ENCODE results near the gene MYCBPAP. TPM values are rescaled to one million over a fixed set of nuclear protein-coding genes. Genes with fewer than 3 reads are reported as not detected.

MYCBPAP gene
- total RNA-seq, 2 donors from 2014 or later: 0.56 to 2.8 TPM

DNA sequence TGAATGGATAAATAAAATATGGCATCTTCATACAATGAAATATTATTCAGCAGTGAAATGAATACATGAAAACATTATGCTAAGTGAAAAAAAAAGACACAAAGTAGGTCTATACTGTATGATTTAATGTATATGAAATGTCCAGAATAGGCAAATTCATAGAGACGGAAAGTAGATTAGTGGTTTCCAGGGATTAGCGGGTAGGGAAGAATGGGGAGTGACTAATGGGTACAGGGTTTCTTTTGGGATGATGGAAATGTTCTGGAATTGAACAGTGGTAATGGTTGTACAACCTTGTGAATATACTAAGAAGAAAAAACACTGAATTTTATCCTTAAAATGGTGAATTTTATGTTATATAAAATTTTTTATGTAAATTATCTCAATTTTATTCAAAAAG is 8.5 kb upstream of the MYCBPAP start:
- Histone ChIP-seq H3K36me3 (no peaks in the 10 kb centered on the region), H3K4me1 (no peaks in the 10 kb centered on the region), H3K27me3 (no peaks in the 10 kb centered on the region), H3K4me3 (no peak overlapping the region), H3K9me3 (no peaks in the 10 kb centered on the region), H3K27ac (no peak overlapping the region), H3K9ac (ENCODE audit: low read depth in 2 of 2, low read length in 2 of 2) (no peak overlapping the region)
- no peak for DNase-seq
- TF ChIP-seq, protein P1, sequence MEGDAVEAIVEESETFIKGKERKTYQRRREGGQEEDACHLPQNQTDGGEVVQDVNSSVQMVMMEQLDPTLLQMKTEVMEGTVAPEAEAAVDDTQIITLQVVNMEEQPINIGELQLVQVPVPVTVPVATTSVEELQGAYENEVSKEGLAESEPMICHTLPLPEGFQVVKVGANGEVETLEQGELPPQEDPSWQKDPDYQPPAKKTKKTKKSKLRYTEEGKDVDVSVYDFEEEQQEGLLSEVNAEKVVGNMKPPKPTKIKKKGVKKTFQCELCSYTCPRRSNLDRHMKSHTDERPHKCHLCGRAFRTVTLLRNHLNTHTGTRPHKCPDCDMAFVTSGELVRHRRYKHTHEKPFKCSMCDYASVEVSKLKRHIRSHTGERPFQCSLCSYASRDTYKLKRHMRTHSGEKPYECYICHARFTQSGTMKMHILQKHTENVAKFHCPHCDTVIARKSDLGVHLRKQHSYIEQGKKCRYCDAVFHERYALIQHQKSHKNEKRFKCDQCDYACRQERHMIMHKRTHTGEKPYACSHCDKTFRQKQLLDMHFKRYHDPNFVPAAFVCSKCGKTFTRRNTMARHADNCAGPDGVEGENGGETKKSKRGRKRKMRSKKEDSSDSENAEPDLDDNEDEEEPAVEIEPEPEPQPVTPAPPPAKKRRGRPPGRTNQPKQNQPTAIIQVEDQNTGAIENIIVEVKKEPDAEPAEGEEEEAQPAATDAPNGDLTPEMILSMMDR (IDR thresholded peaks at IDR 0.05): no peak
- intact Hi-C loops (cut with DNase I): no loop called here

DNA sequence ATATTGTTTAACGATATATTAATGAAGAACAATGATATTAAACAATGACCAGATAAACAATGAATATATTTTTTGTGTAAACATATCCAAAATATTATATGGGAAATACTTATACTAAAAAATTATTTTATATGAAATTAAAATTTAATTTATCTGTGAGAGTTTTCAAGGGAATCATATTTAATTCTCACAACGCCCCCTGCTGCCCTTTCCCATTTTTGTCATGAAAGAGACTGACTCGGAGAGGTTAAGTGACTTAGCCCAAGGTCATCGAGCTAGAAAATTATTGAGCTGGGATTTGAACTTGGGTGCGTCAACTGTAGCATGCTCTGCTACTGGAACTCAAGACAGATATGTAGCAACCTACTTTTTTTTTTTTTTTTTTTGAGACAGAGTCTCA is 7.2 kb upstream of the MYCBPAP start:
- H3K36me3 ChIP-seq: no peaks in the 10 kb centered on the region
- no peak overlapping the region for H3K4me3 ChIP-seq
- H3K27ac ChIP-seq: no peak overlapping the region
- H3K27me3 ChIP-seq: no peaks in the 10 kb centered on the region
- DNase-seq: peak; percentile 70
- no peak overlapping the region for H3K9ac ChIP-seq (ENCODE audit: low read depth in 2 of 2, low read length in 2 of 2)
- intact Hi-C loops (cut with DNase I): no loop called here
- TF ChIP-seq, protein P1 (IDR thresholded peaks at IDR 0.05): no peak
- H3K9me3 ChIP-seq: no peaks in the 10 kb centered on the region
- H3K4me1 ChIP-seq: no peaks in the 10 kb centered on the region

DNA sequence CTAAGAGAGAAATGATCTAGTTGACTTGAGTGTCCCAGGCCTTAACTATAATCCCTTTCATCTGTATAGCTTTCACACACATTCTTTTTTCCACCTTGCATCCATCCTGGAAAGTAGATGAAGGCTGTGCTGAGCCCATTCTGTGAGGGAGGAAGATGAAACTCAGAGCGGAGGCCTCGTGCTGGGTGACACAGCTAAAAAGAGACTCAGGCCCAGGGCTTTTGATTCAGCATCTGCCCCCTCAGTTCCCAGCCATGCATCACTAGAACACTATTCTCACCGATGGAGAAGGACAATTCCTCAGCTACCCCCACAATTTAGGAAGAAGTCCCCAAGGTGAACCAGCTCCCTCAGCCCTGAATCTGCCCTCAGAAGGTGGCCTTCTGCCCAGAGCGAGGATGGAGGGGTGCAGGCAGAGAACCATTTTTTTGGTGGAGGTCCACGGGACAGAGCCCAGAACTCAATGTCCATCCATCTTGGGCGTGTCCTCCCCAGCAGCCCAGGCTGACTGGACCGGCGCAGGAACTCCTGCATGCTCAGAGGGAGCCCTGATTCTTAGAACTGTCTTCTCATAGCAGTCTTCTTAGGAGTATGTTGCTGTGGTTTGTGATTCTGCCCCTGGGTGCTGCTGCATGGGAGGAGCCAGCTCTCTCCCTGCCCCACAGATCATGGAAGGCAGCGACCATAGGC is 5.8 kb upstream of the MYCBPAP start:
- intact Hi-C loops (cut with DNase I): no loop called here
- H3K27ac ChIP-seq: peak overlapping the region; percentile 9
- no peaks in the 10 kb centered on the region for H3K27me3 ChIP-seq
- no peaks in the 10 kb centered on the region for H3K36me3 ChIP-seq
- TF ChIP-seq, protein P1 (IDR thresholded peaks at IDR 0.05): no peak
- no peak overlapping the region for H3K4me3 ChIP-seq
- H3K9me3 ChIP-seq: no peaks in the 10 kb centered on the region
- H3K9ac ChIP-seq (ENCODE audit: low read depth in 2 of 2, low read length in 2 of 2): no peak overlapping the region
- DNase-seq: no peak
- no peaks in the 10 kb centered on the region for H3K4me1 ChIP-seq

DNA sequence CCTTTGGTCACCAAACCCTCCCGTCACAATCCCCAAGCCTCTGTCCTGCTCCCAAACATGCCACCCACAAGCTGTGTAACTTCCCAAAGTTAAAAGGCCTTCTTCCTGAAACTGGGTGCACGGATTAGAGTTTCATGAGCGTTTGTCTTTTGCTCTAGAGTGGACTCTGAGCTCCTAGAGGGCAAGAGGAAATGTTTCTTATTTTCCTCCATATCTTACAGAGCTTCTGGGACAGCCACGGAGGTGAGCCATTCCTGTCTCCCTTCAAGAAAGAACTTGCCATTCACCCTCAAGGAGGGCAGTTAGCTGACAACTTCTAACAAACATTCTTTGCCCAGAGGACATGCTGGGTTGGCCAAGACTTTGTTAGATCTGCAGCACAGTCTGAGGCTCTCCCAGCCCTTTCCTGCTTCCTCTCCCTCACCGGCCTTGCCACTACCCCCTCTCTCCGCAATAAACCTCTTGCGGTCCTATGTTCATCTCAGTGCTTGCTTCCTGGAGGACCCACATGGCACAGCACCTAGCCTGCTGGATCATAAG is 2.6 kb upstream of the MYCBPAP start:
- no peaks in the 10 kb centered on the region for H3K4me1 ChIP-seq
- DNase-seq: no peak
- no peaks in the 10 kb centered on the region for H3K36me3 ChIP-seq
- no peak overlapping the region for H3K4me3 ChIP-seq
- TF ChIP-seq, protein P1 (IDR thresholded peaks at IDR 0.05): no peak
- H3K9me3 ChIP-seq: no peaks in the 10 kb centered on the region
- H3K9ac ChIP-seq (ENCODE audit: low read depth in 2 of 2, low read length in 2 of 2): peak overlapping the region in 1 of 2 donors; percentile 51
- intact Hi-C loops (cut with DNase I): no loop called here
- no peaks in the 10 kb centered on the region for H3K27me3 ChIP-seq
- peak overlapping the region; percentile 60 for H3K27ac ChIP-seq

DNA sequence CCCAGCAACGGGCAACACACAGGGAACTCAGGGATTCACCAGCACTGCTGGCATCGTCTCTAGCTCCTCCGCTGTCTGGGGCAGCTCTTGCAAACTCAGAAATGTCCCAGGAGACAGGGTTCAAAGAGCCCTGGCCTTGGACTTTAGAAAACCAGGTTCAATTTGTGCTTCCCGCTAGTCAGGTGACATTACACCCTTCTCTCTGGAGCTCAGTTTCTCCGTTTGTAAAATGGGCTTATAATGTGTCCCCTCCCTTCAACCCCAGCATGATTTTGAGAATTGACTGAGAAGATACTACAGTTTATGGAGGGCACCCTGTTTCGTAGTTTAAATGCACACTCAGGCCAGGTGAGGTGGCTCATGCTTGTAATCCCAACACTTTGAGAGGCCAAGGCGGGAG is 1.9 kb upstream of the MYCBPAP start:
- Histone ChIP-seq H3K27ac (peak overlapping the region; percentile 60), H3K36me3 (no peaks in the 10 kb centered on the region), H3K4me3 (no peak overlapping the region), H3K9ac (ENCODE audit: low read depth in 2 of 2, low read length in 2 of 2) (peak overlapping the region in 1 of 2 donors; percentile 51), H3K9me3 (no peaks in the 10 kb centered on the region), H3K27me3 (no peaks in the 10 kb centered on the region), H3K4me1 (no peaks in the 10 kb centered on the region)
- intact Hi-C loops (cut with DNase I): no loop called here
- no peak for DNase-seq
- TF ChIP-seq, protein P1 (IDR thresholded peaks at IDR 0.05): no peak
